Uterus (tissue), 2 donors: ENCODE data around the gene CHRM1.

Experiments
- CTCF ChIP-seq, 4 experiments: fragments of 200-600 bp in 2 of 4; fragments of 450-650 bp in 2 of 4; sonication (generic) in 2 of 4; IDR thresholded peaks; one replicate each; pipeline ENCODE4 v1.5.1; 2016 to 2019; ENCODE audit warnings: antibody characterized with exemption in 4 of 4, mild to moderate bottlenecking in 2 of 4, moderate library complexity in 1 of 4
- POLR2A ChIP-seq, 2 donors: fragments of 450-650 bp; IDR thresholded peaks; one replicate each; pipeline ENCODE4 v1.6.1; 2016; ENCODE audit warnings: antibody characterized with exemption in 2 of 2, mild to moderate bottlenecking in 1 of 2, moderate library complexity in 1 of 2

- no peak for TF ChIP-seq CTCF (IDR thresholded peaks at IDR 0.05)
- TF ChIP-seq POLR2A (IDR thresholded peaks at IDR 0.05), result no peak
Measured at GRCh38 chr11:62917906-62918502, 3.2 kb downstream of the CHRM1 start.
